ENCODE measurements around the gene SMURF1.

The SMURF1 gene

GRCh38 chr7:99141841-99142726 is 1.8 kb downstream of the SMURF1 start:
- peak; percentile 40 to 83 for DNase-seq

- no peak for DNase-seq
These were observed 2.6 kb downstream of the SMURF1 start for GRCh38 chr7:99141334-99141733.

GRCh38 chr7:99140813-99141212 is 3.1 kb downstream of the SMURF1 start:
- no peak for DNase-seq

- DNase-seq, result no peak
These were observed 4.9 kb downstream of the SMURF1 start for GRCh38 chr7:99139036-99139435.

GRCh38 chr7:99137411-99138180 is 6.3 kb downstream of the SMURF1 start:
- DNase-seq, result no peak

- DNase-seq, result no peak
These were observed 8.0 kb downstream of the SMURF1 start for GRCh38 chr7:99135938-99136337.

- DNase-seq, result no peak
These were observed 9.9 kb downstream of the SMURF1 start for GRCh38 chr7:99133766-99134564.

GRCh38 chr7:99132595-99133321 is 11.2 kb downstream of the SMURF1 start:
- no peak for DNase-seq

- no peak for DNase-seq
These were observed 12.6 kb downstream of the SMURF1 start for GRCh38 chr7:99131290-99131689.

GRCh38 chr7:99129536-99129935 is 14.4 kb downstream of the SMURF1 start:
- DNase-seq, result no peak

- DNase-seq, result no peak
These were observed 14.9 kb downstream of the SMURF1 start for GRCh38 chr7:99129001-99129400.

- no peak for DNase-seq
These were observed 15.6 kb downstream of the SMURF1 start for GRCh38 chr7:99128076-99128950.

- DNase-seq, result no peak
These were observed 16.3 kb downstream of the SMURF1 start for GRCh38 chr7:99127636-99128035.

GRCh38 chr7:99126921-99127553 is 16.9 kb downstream of the SMURF1 start:
- DNase-seq, result no peak

- no peak for DNase-seq
These were observed 18.4 kb downstream of the SMURF1 start for GRCh38 chr7:99125505-99125865.

- no peak for DNase-seq
These were observed 19.0 kb downstream of the SMURF1 start for GRCh38 chr7:99124751-99125504.

- DNase-seq, result no peak
These were observed 19.7 kb downstream of the SMURF1 start for GRCh38 chr7:99124236-99124635.

- no peak for DNase-seq
These were observed 20.3 kb downstream of the SMURF1 start for GRCh38 chr7:99123571-99124033.

- no peak for DNase-seq
These were observed 21.1 kb downstream of the SMURF1 start for GRCh38 chr7:99122762-99123161.

- DNase-seq, result no peak
These were observed 22.3 kb downstream of the SMURF1 start for GRCh38 chr7:99121496-99122021.

Measured in SW 1271 (cell line).